HL-60 (cell line): ENCODE data around the gene CARS2.

Source experiments
- GABPA ChIP-seq: IDR thresholded peaks from 2 replicates; pipeline ENCODE4 v1.6.1; 2012; ENCODE audit warnings: low read depth
- TF ChIP-seq, protein P1 (sequence below): IDR thresholded peaks from one replicate; pipeline ENCODE4 v1.5.1; 2011; ENCODE audit warnings: low read length, control low read depth, inconsistent platforms; ENCODE audit not compliant: insufficient read depth

- no peak for TF ChIP-seq GABPA
- TF ChIP-seq, protein P1, sequence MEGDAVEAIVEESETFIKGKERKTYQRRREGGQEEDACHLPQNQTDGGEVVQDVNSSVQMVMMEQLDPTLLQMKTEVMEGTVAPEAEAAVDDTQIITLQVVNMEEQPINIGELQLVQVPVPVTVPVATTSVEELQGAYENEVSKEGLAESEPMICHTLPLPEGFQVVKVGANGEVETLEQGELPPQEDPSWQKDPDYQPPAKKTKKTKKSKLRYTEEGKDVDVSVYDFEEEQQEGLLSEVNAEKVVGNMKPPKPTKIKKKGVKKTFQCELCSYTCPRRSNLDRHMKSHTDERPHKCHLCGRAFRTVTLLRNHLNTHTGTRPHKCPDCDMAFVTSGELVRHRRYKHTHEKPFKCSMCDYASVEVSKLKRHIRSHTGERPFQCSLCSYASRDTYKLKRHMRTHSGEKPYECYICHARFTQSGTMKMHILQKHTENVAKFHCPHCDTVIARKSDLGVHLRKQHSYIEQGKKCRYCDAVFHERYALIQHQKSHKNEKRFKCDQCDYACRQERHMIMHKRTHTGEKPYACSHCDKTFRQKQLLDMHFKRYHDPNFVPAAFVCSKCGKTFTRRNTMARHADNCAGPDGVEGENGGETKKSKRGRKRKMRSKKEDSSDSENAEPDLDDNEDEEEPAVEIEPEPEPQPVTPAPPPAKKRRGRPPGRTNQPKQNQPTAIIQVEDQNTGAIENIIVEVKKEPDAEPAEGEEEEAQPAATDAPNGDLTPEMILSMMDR = no peak
Measured at GRCh38 chr13:110650436-110650835, 55.5 kb downstream of the CARS2 start.
